Measurements from ENCODE around the gene RABL6. TPM values are rescaled to one million over a fixed set of nuclear protein-coding genes. Genes with fewer than 3 reads are reported as not detected.

Gene RABL6
- total RNA-seq, 2 experiments from 2014 or later: 113 to 133 TPM

Small RNA genes within 50 kb of the gene (microRNA-seq; reads per million reads assigned to microRNA genes)
- gene MIR4292 (ENCODE audit: borderline replicate concordance) (not detected), gene MIR4479 (ENCODE audit: borderline replicate concordance) (12.1 reads per million, percentile 17 among the genes with 10 or more reads in this experiment)

Small RNA genes within 50 kb of the gene (small RNA-seq; reads per million reads assigned to genes)
- gene AL355987.2: not detected
- gene ATP6V1G1P3: not detected
- not detected for gene MIR4292
- gene MIR4479: not detected

Other genes with a start within 250 kb of the RABL6 start
- not detected in 2 replicates for gene EGFL7, start 145.0 kb upstream of the RABL6 start, total RNA-seq (2014; rRNA removed; shearing (Covaris generic))
- gene EGFL7, start 145.0 kb upstream of the RABL6 start, total RNA-seq (2022): not detected in 2 replicates
- 20.8 and 29.6 TPM in 2 replicates for gene AGPAT2, start 120.5 kb upstream of the RABL6 start, total RNA-seq (2014; rRNA removed; shearing (Covaris generic))
- gene AGPAT2, start 120.5 kb upstream of the RABL6 start, total RNA-seq (2022): 15.2 and 18.3 TPM in 2 replicates
- 13.3 and 13.9 TPM in 2 replicates for gene DIPK1B, start 95.4 kb upstream of the RABL6 start, total RNA-seq (2014; rRNA removed; shearing (Covaris generic))
- 0.30 and 0.74 TPM in 2 replicates for gene DIPK1B, start 95.4 kb upstream of the RABL6 start, total RNA-seq (2022)
- gene LCN10, start 65.0 kb upstream of the RABL6 start, total RNA-seq (2014; rRNA removed; shearing (Covaris generic)): not detected in 2 replicates
- gene LCN10, start 65.0 kb upstream of the RABL6 start, total RNA-seq (2022): not detected in 2 replicates
- gene LCN6, start 59.4 kb upstream of the RABL6 start, total RNA-seq (2014; rRNA removed; shearing (Covaris generic)): not detected in 2 replicates
- gene LCN6, start 59.4 kb upstream of the RABL6 start, total RNA-seq (2022): not detected in 2 replicates
- not detected in 2 replicates for gene LCN8, start 49.7 kb upstream of the RABL6 start, total RNA-seq (2014; rRNA removed; shearing (Covaris generic))
- gene LCN8, start 49.7 kb upstream of the RABL6 start, total RNA-seq (2022): not detected in 2 replicates
- gene LCN15, start 43.4 kb upstream of the RABL6 start, total RNA-seq (2014; rRNA removed; shearing (Covaris generic)): not detected in 2 replicates
- not detected in 2 replicates for gene LCN15, start 43.4 kb upstream of the RABL6 start, total RNA-seq (2022)
- 61.9 and 70.2 TPM in 2 replicates for gene TMEM141, start 16.6 kb upstream of the RABL6 start, total RNA-seq (2014; rRNA removed; shearing (Covaris generic))
- gene TMEM141, start 16.6 kb upstream of the RABL6 start, total RNA-seq (2022): 41.5 and 43.2 TPM in 2 replicates
- gene CCDC183, start 11.6 kb upstream of the RABL6 start, total RNA-seq (2014; rRNA removed; shearing (Covaris generic)): 1.3 and 2.2 TPM in 2 replicates
- 0.44 and 0.88 TPM in 2 replicates for gene CCDC183, start 11.6 kb upstream of the RABL6 start, total RNA-seq (2022)
- 2.4 and 2.5 TPM in 2 replicates for gene AJM1, start 34.5 kb downstream of the RABL6 start, total RNA-seq (2014; rRNA removed; shearing (Covaris generic))
- gene AJM1, start 34.5 kb downstream of the RABL6 start, total RNA-seq (2022): 4.6 and 5.1 TPM in 2 replicates
- gene PHPT1, start 41.5 kb downstream of the RABL6 start, total RNA-seq (2014; rRNA removed; shearing (Covaris generic)): 56.9 and 81.9 TPM in 2 replicates
- 42.4 and 49.9 TPM in 2 replicates for gene PHPT1, start 41.5 kb downstream of the RABL6 start, total RNA-seq (2022)
- 11.7 and 14.0 TPM in 2 replicates for gene MAMDC4, start 44.4 kb downstream of the RABL6 start, total RNA-seq (2014; rRNA removed; shearing (Covaris generic))
- gene MAMDC4, start 44.4 kb downstream of the RABL6 start, total RNA-seq (2022): 12.7 and 14.2 TPM in 2 replicates
- gene EDF1, start 58.4 kb downstream of the RABL6 start, total RNA-seq (2014; rRNA removed; shearing (Covaris generic)): 272 and 409 TPM in 2 replicates
- 222 and 246 TPM in 2 replicates for gene EDF1, start 58.4 kb downstream of the RABL6 start, total RNA-seq (2022)
- gene TRAF2, start 78.6 kb downstream of the RABL6 start, total RNA-seq (2014; rRNA removed; shearing (Covaris generic)): 31.4 and 34.7 TPM in 2 replicates
- 40.5 and 43.7 TPM in 2 replicates for gene TRAF2, start 78.6 kb downstream of the RABL6 start, total RNA-seq (2022)
- 78.7 and 89.6 TPM in 2 replicates for gene FBXW5, start 136.8 kb downstream of the RABL6 start, total RNA-seq (2014; rRNA removed; shearing (Covaris generic))
- 59.1 and 63.3 TPM in 2 replicates for gene FBXW5, start 136.8 kb downstream of the RABL6 start, total RNA-seq (2022)
- 0.95 and 1.0 TPM in 2 replicates for gene C8G, start 137.3 kb downstream of the RABL6 start, total RNA-seq (2014; rRNA removed; shearing (Covaris generic))
- 2.1 and 2.2 TPM in 2 replicates for gene C8G, start 137.3 kb downstream of the RABL6 start, total RNA-seq (2022)
- gene LCN12, start 144.3 kb downstream of the RABL6 start, total RNA-seq (2014; rRNA removed; shearing (Covaris generic)): 0.95 and 6.5 TPM in 2 replicates
- 3.5 and 3.7 TPM in 2 replicates for gene LCN12, start 144.3 kb downstream of the RABL6 start, total RNA-seq (2022)
- gene PTGDS, start 169.6 kb downstream of the RABL6 start, total RNA-seq (2014; rRNA removed; shearing (Covaris generic)): not detected in 2 replicates
- not detected in 2 replicates for gene PTGDS, start 169.6 kb downstream of the RABL6 start, total RNA-seq (2022)
- gene LCNL1, start 175.0 kb downstream of the RABL6 start, total RNA-seq (2014; rRNA removed; shearing (Covaris generic)): not detected in 2 replicates
- gene LCNL1, start 175.0 kb downstream of the RABL6 start, total RNA-seq (2022): not detected in 2 replicates
- 63.5 and 66.5 TPM in 2 replicates for gene PAXX, start 184.5 kb downstream of the RABL6 start, total RNA-seq (2014; rRNA removed; shearing (Covaris generic))
- gene PAXX, start 184.5 kb downstream of the RABL6 start, total RNA-seq (2022): 45.7 and 46.3 TPM in 2 replicates
- not detected in 2 replicates for gene CLIC3, start 188.6 kb downstream of the RABL6 start, total RNA-seq (2014; rRNA removed; shearing (Covaris generic))
- gene CLIC3, start 188.6 kb downstream of the RABL6 start, total RNA-seq (2022): not detected in 2 replicates
- gene ABCA2, start 220.3 kb downstream of the RABL6 start, total RNA-seq (2014; rRNA removed; shearing (Covaris generic)): 2.4 and 4.1 TPM in 2 replicates
- 8.3 and 10.6 TPM in 2 replicates for gene ABCA2, start 220.3 kb downstream of the RABL6 start, total RNA-seq (2022)
- not detected in 2 replicates for gene FUT7, start 224.1 kb downstream of the RABL6 start, total RNA-seq (2014; rRNA removed; shearing (Covaris generic))
- 0.21 TPM in 1 of 2 replicates, not detected in the other for gene FUT7, start 224.1 kb downstream of the RABL6 start, total RNA-seq (2022)
- 0.21 and 0.32 TPM in 2 replicates for gene NPDC1, start 238.2 kb downstream of the RABL6 start, total RNA-seq (2014; rRNA removed; shearing (Covaris generic))
- gene NPDC1, start 238.2 kb downstream of the RABL6 start, total RNA-seq (2022): 0.38 and 0.39 TPM in 2 replicates
- gene ENTPD2, start 246.1 kb downstream of the RABL6 start, total RNA-seq (2014; rRNA removed; shearing (Covaris generic)): 0.16 TPM in 1 of 2 replicates, not detected in the other
- gene ENTPD2, start 246.1 kb downstream of the RABL6 start, total RNA-seq (2022): not detected in 2 replicates